OCI-LY7 (cell line): ENCODE results near the gene ELOVL6. TPM values are rescaled to one million over a fixed set of nuclear protein-coding genes. Genes with fewer than 3 reads are reported as not detected.

Experiments used
- BruUV-seq: library from RNA; stranded (reverse); fragments of 400-500 nt; replicated peaks from 2 replicates; lab custom pipeline; 2021; lab: Mats Ljungman, UMichigan
- CTCF ChIA-PET: fragments of 300-600 bp; sonication (Branson Sonifier 250); formaldehyde crosslinking; loops from one replicate; lab custom pipeline; 2022; ENCODE audit warnings: antibody characterized with exemption; ENCODE audit not compliant: unreplicated experiment; lab: Charles Lee
- POLR2A ChIA-PET: fragments of 300-600 bp; sonication (Branson Sonifier 250); formaldehyde crosslinking; loops from one replicate; lab custom pipeline; 2022; ENCODE audit warnings: antibody characterized with exemption; lab: Charles Lee
- DNase-seq: peaks from one replicate; pipeline ENCODE4 v3.0.0-alpha.2; 2015; ENCODE audit warnings: low spot score
- H2AFZ ChIP-seq: fragments of 200-600 bp; sonication (generic), shearing (Covaris generic); 2 replicates; pipeline ENCODE4 v1.6.1; 2014; ENCODE audit warnings: mild to moderate bottlenecking, antibody characterized with exemption, low read length, moderate library complexity
- H3K27ac ChIP-seq: fragments of 200-600 bp; sonication (generic); 2 replicates; pipeline ENCODE4 v1.5.1; 2014; ENCODE audit warnings: mixed run types, low read depth, mild to moderate bottlenecking, moderate library complexity, low read length, inconsistent platforms; ENCODE audit not compliant: poor library complexity, severe bottlenecking
- H3K36me3 ChIP-seq: fragments of 200-600 bp; sonication (generic); 2 replicates; pipeline ENCODE4 v1.6.1; 2014; ENCODE audit warnings: mild to moderate bottlenecking, antibody characterized with exemption, low read length, moderate library complexity, mixed read lengths; ENCODE audit not compliant: insufficient read depth
- H3K4me1 ChIP-seq: fragments of 200-600 bp; sonication (generic); 2 replicates; pipeline ENCODE4 v1.5.1; 2014; ENCODE audit warnings: mild to moderate bottlenecking, low read length; ENCODE audit not compliant: insufficient read depth, poor library complexity, severe bottlenecking
- H3K4me2 ChIP-seq: fragments of 200-600 bp; sonication (generic); 2 replicates; pipeline ENCODE4 v1.6.1; 2014; ENCODE audit warnings: mild to moderate bottlenecking, low read length
- H3K4me3 ChIP-seq: fragments of 200-600 bp; sonication (generic); 2 replicates; pipeline ENCODE4 v1.5.1; 2014; ENCODE audit warnings: mild to moderate bottlenecking, low read depth, low read length; ENCODE audit not compliant: poor library complexity, severe bottlenecking
- H3K79me2 ChIP-seq: fragments of 200-600 bp; sonication (generic); 2 replicates; pipeline ENCODE4 v1.6.1; 2016; ENCODE audit warnings: low read depth, mild to moderate bottlenecking, low read length, moderate library complexity, mixed read lengths; ENCODE audit not compliant: insufficient read depth
- H3K9me2 ChIP-seq: fragments of 200-600 bp; sonication (generic); 2 replicates; pipeline ENCODE4 v1.6.1; 2016; ENCODE audit warnings: mild to moderate bottlenecking, low read length, mixed read lengths; ENCODE audit not compliant: insufficient read depth
- H3K9me3 ChIP-seq: fragments of 200-600 bp; sonication (generic); 2 replicates; pipeline ENCODE4 v1.6.1; 2014; ENCODE audit warnings: mild to moderate bottlenecking, mixed run types, low read length, mixed read lengths
- H4K20me1 ChIP-seq: fragments of 200-600 bp; sonication (generic); 2 replicates; pipeline ENCODE4 v1.6.1; 2014; ENCODE audit warnings: mild to moderate bottlenecking, antibody characterized with exemption, low read length, moderate library complexity, mixed read lengths; ENCODE audit not compliant: insufficient read depth
- CTCF ChIP-seq: fragments of 200-600 bp; sonication (generic); conservative IDR thresholded peaks from 2 replicates; pipeline ENCODE4 v1.5.1; 2014; ENCODE audit warnings: mild to moderate bottlenecking, antibody characterized with exemption, low read length, moderate library complexity, mixed read lengths
- EZH2phosphoT487 ChIP-seq: fragments of 200-600 bp; sonication (generic); IDR thresholded peaks from 2 replicates; pipeline ENCODE4 v1.6.1; 2018; ENCODE audit warnings: low read depth, borderline replicate concordance, mild to moderate bottlenecking, mixed run types, antibody characterized with exemption, low read length, moderate library complexity, mixed read lengths
- intact Hi-C: fragments of 100-400 bp; cut with micrococcal nuclease; formaldehyde crosslinking; loops from one replicate; pipeline ENCODE4 v1.10.0; 2022; ENCODE audit not compliant: unreplicated experiment
- total RNA-seq, 2 experiments: library from RNA; depleted of rRNA in 1 of 2; stranded (reverse); fragments of >200 nt in 1 of 2; shearing (Covaris generic) in 1 of 2; gene quantifications; 2 replicates each; pipeline ENCODE4 v1.2.3, GENCODE V29; 2014 to 2022

ELOVL6 gene
- total RNA-seq, 2 experiments from 2014 or later: 14.5 to 45.5 TPM

GRCh38 chr4:110033355-110034025 lies 164.9 kb downstream of the ELOVL6 start:
- ChIA-PET CTCF (no interaction called here), POLR2A (interaction anchor here (0.6 kb wide), 1 partner anchor 550 kb away, joined by 7 read pairs; no protein-coding TSS in a partner anchor)
- DNase-seq: no peak
- TF ChIP-seq CTCF (no peak), EZH2phosphoT487 (no peak)
- H3K4me3 ChIP-seq: no peak overlapping the region
- intact Hi-C loops: no loop called here
- H3K79me2 ChIP-seq: no peaks in the 10 kb centered on the region
- no peaks in the 10 kb centered on the region for H3K9me2 ChIP-seq
- no peaks in the 10 kb centered on the region for H3K4me1 ChIP-seq
- no peaks in the 10 kb centered on the region for H3K9me3 ChIP-seq
- BruUV-seq: no TSS peak
- H3K4me2 ChIP-seq: no peak overlapping the region
- H3K36me3 ChIP-seq: no peaks in the 10 kb centered on the region
- no peaks in the 10 kb centered on the region for H4K20me1 ChIP-seq
- H3K27ac ChIP-seq: no peak overlapping the region
- no peak overlapping the region for H2AFZ ChIP-seq

- no TSS peak for BruUV-seq
- no peak overlapping the region for H3K27ac ChIP-seq
- ChIA-PET CTCF (no interaction called here), POLR2A (interaction anchor here (0.6 kb wide), 1 partner anchor 551 kb away, joined by 7 read pairs; no protein-coding TSS in a partner anchor)
- H3K4me2 ChIP-seq: no peak overlapping the region
- H3K9me3 ChIP-seq: no peaks in the 10 kb centered on the region
- no peaks in the 10 kb centered on the region for H3K79me2 ChIP-seq
- no peak overlapping the region for H3K4me3 ChIP-seq
- no peaks in the 10 kb centered on the region for H3K36me3 ChIP-seq
- DNase-seq: no peak
- intact Hi-C loops: no loop called here
- TF ChIP-seq EZH2phosphoT487: no peak
- no peak for TF ChIP-seq CTCF
- H2AFZ ChIP-seq: no peak overlapping the region
- H3K4me1 ChIP-seq: no peaks in the 10 kb centered on the region
- no peaks in the 10 kb centered on the region for H3K9me2 ChIP-seq
- no peaks in the 10 kb centered on the region for H4K20me1 ChIP-seq
Measured at GRCh38 chr4:110032603-110033002, 165.8 kb downstream of the ELOVL6 start.

GRCh38 chr4:110025718-110026117 lies 172.7 kb downstream of the ELOVL6 start:
- Histone ChIP-seq H3K27ac (no peak overlapping the region), H3K9me3 (no peaks in the 10 kb centered on the region), H4K20me1 (no peaks in the 10 kb centered on the region), H3K4me1 (no peaks in the 10 kb centered on the region), H3K9me2 (no peaks in the 10 kb centered on the region), H3K4me2 (no peak overlapping the region), H3K79me2 (no peaks in the 10 kb centered on the region), H3K36me3 (no peaks in the 10 kb centered on the region), H3K4me3 (no peak overlapping the region), H2AFZ (no peak overlapping the region)
- ChIA-PET POLR2A (interaction anchor here (0.6 to 0.7 kb wide), 3 partner anchors 14 to 240 kb away, joined by 3 read pairs; no protein-coding TSS in a partner anchor), CTCF (no interaction called here)
- TF ChIP-seq CTCF (no peak), EZH2phosphoT487 (no peak)
- DNase-seq: no peak
- intact Hi-C loops: no loop called here
- no TSS peak for BruUV-seq
